Activated gamma-delta T cell treated with Interleukin-2 at 50 U/mL for 16 hours (primary cell): ENCODE measurements around the gene RPF1.
"Not testable (repeated sequence)": the region's sequence is repeated elsewhere in the genome, so short reads cannot be mapped to it uniquely, and the experiment has no call there.

Experiments
- DNase-seq: peaks from one replicate; pipeline ENCODE4 v3.0.0-alpha.2; 2020

RPF1 gene

DNA sequence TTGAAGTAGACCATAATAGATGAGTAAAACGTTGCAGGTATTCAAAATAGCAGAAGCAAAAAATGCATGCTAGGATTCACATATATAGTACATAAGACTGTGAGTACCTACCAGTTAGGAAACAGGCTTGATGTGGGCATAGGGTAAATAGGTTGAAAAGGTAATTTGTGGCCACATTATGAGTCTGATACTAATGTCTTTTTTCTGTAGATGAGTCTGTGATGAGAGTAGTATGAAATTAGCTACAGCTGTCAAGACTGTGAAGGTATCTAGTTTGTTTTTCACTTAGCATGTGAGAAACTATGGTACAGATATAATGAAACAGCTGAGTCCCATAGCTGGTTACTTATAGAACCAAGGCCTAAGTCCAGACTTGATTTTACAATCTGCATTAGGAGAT lies 14.7 kb downstream of the RPF1 start:
- DNase-seq, result no peak

DNA sequence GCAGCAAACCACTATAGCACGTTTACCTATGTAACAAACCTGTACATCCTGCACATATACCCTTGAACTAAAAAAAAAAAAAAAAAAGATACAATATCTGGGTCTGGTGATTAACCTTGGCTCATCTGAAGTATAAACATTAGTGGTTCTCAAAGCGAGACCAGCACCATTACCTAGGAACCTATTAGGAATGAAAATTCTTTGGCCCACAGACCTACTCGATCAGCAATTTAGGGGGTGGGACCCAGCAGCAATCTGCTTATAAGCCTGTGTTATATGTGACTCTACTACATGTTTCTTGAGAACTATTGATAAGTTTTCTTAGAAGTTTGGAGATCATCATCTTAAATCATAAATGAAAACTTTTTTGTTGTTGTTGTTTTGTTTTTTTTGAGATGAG lies 17.4 kb downstream of the RPF1 start:
- no peak for DNase-seq

DNA sequence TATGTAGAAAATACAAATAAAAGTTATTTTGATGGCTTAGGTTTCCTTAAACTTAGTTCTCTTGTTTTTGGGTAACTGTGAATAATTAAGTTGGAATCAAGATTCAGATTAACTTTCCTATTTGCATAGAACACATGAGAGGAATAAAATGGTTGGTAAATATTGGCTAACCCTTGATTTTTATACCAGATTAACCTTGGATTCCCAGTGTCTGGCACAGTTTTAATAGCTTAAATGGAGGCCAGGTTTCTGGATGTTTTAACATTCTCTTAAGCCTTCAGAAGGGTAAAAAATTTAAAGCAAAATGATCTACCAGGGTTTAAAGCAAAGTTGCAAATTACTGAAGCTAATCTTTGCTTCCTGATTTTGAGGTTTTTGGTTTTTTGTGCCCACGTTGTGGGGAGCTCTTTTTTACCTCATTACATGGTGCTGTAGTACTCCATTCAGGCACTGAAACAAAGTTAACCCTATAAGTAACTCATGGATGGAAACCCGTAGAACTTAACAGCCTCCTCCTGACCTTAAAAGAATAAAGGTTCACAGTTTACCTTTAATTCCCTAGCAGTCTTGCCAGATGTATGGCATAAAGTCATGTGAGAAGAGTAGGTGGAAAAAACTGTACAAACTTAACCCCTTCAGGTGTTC lies 18.7 kb downstream of the RPF1 start:
- DNase-seq, result no peak

DNA sequence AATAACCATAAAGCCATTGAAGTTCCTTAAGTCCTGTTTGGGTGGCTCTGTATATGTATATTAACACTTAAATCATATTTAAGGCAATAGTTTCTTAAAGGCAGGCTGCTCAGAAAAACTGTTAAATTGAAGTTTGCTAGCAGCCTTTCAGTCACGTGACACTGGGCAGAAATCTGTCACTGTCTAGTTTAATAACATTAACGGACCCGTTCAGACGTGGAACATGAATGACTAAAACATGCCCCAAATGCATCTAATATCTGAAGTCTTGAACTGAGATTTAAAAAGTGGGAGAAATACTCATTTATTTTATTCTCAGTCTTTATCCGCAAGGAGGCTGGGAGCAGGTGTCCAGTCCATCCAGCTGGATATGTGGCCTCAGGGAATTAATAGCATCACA lies 23.9 kb downstream of the RPF1 start:
- DNase-seq, result no peak

DNA sequence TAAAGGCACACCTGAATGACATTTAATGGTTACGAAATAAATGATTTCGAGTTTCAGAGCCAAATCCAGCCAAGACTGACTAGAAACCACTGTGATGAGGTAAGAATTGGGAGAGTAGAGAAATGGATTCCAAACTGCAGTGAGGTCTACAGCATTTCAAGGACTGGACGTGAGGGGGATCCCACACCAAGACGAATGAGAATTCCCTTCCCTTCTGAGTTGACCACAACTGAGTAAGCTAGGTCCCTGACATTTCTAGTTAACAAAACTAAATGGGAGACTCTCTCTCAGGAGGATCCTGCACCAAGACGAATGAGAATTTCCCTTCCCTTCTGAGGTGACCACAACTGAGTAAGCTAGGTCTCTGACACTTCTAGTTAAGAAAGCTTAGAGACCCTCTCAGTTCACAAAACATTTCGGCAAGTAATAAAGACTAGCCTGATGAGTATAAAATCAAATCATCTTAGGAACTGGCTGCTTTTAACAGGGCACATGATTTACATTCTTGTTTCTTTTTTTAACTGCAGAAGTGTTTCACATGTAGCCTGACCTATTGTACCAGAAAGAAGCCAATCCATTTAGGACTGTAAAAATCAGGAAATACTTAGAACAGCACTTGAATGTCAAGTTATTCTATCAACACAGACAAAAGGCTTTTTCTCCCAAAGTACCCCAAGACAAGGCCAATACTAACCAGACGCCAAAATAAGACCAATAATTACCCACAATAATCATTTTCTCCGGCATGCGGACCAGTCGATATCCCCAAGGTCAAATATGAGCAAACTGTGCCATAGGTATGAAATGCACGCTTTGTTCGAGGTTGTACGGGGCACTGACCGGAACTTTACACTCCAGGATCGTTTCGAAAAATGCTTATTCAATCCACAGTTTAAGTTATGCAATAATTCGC lies 25.8 kb downstream of the RPF1 start:
- DNase-seq, result no peak

DNA sequence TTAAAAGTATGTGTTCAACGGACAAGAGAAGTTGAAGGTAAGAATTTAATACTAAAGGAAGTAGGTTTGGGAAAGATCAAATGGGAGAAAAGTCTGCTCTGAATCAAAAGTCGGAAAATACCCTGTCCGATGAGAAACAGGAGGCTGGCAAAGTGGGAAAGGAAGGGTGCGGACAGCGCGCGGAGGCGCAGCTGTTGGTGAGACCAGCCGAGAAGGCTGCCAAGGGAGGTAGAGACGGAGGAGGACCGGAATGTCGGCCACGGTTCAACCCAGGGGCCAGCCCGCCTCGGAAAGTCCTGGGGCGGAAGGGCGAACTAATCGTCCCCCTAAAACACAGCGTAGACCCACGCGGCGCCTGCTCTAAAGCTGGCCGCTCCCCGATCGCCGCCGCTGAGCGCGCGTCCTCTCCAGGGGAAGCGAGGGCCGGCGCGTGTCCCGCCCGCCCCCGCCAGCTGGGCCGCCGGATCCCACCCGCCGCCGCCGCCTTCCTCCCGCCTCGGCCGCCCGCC lies 26.5 kb downstream of the RPF1 start:
- DNase-seq, result no peak

DNA sequence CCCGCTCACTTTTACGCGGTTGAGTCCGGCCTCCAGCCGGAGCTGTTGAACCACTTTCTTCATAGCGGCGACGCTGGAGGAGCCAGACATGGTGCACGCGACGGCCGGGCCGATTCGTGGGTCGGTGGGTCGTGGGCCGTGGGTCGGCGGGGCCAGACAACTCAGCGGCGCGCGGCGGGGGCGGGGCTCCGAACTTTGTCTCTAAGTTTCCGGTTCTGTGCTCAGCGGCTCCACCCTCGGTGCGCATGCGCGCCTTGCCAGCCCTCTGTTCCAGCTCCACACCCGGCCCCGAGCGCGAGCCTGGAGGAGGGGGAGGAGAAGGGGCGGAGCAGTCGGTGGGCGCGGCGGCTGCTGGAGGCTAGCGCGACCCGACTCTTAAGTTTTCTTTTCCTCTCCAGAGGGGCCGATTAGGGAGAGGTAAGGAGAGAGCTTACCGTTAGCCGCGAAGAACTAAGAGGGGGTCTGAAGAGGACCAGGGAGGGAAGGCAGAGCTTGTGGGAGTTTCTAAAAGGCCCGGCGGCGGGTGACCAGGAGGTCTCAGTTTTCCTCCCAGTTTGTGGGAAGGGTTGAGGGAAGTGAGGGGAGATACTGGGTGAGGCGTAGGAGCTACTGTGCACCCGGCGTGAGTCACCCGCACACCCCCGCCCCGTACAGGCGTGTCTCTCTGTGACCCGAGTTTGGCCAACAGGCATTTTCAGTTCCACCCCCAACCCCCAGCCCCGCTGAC lies 27.1 kb downstream of the RPF1 start, which contains the start of the genes GNG5 and SPATA1:
TSS of gene GNG5 (minus strand) at position 580 of the 727 bp plus-strand sequence. CDS start at position 90, 490 bp downstream.
TSS of gene SPATA1 (plus strand) at position 385 of the 727 bp plus-strand sequence. CDS start 9,974 bp downstream, outside the sequence.
- peak; percentile 98 for DNase-seq

DNA sequence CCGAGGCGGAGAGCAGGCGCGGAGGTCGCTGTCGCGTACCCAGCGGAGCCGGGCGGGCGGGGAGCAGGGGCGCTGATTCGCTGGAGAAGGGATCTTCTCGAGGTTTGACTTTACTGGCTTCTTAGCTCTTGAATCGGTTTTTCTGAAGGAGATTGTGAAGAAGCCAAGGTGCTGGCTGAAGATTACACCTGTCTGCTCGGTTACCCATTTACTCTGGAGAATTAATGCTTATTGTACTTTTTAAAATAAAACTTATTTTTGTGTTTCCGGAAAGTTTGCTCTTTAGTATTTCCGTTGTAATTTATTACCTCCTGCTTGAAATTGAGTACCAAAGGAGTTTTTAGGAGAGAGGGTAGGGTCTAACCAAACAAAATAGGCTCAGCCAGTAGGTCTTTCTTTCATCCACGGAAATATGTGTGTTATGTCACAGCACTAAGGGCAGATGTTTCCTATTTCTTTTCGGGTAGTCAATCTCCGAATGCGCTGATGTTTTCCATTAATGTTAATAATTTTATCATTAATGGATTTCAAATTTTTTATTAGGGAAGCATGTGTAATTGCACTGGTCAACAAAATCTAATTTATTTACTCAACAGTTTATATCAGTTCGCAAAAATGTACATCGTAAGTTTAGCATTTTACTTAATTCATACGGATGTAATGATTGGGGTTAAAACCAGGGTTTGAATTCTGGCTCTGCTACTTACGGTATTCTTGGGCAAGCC lies 27.8 kb downstream of the RPF1 start:
- DNase-seq, result no peak

DNA sequence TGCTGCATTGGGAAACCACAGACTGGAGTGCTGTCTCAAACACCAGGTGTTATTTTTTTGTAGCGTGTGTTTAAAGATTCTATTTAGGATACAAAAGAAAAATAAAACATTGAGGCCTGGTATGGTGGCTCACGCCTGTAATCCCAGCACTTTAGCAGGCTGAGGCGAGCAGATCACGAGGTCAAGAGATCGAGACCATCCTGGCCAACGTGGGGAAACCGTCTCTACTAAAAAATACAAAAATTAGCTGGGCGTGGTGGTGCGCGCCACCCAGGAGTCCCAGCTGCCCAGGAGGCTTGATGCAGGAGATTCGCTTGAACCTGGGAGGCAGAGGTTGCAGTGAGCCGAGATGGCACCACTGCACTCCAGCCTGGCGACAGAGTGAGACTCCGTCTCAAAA lies 28.8 kb downstream of the RPF1 start:
- DNase-seq, result not testable (repeated sequence)

DNA sequence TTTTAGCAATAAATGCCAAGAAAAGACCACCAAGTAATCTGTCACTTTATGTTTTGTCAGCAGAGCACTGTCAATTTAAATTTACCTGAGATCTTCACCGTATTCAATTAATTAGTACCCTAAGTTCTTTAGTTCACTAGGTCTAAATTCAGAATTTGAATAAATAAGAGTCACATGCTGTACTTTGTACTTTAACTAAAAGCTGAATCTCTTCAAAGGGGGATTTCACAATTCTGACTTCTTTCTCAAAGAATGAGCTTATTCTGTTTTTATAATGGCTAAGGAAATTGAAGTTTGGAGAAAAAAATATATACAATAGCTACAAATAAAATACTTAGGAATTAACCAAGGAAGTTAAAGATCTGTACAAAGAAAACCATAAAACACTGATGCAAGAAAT lies 29.4 kb downstream of the RPF1 start:
- DNase-seq, result no peak

DNA sequence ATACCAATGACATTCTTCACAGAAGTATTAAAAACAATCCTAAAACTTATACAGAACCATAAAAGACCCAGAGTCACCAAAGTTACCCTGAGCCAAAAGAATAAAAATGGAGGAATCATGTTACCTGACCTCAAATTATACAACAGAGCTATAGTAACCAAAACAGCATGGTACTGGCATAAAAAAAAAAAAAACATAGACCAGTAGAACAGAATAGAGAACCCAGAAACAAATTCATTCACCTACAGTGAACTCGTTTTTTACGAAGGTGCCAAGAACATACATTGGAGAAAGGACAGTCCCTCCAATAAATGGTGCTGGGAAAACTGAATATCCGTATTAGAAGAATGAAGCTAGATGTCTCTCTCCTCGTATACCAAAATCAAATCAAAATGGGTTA lies 30.0 kb downstream of the RPF1 start:
- DNase-seq, result no peak

DNA sequence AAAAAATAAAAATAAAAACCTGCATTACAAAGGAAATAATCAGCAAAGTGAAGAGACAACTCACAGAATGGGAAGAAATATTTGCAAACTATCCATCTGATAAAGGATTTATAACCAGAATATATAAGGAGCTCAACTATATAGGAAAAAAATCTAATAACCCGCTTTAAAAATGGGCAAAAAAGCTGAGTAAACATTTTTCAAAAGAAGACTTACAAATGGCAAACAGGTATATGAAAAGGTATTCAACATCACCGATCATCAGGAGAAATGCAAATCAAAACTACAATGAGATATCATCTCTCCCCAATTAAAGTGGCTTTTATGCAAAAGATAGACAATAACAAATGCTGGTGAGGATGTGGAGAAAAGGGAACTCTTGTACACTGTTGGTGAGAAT lies 31.1 kb downstream of the RPF1 start:
- no peak for DNase-seq

DNA sequence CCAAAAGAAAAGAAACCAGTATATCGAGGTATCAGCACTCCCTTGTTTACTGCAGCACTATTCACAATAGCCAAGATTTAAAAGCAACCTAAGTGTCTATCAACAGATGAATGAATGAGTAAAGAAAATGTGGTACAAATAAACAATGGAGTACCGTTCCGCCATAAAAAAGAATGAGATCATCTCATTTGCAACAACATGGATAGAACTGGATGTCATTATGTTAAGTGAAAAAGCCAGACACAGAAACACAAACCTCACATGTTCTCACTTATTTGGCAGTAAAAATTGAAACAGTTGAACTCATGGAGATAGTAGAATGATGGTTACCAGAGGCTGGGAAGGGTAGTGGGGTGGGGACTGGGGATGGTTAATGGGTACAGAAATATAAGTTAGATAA lies 31.6 kb downstream of the RPF1 start:
- no peak for DNase-seq

DNA sequence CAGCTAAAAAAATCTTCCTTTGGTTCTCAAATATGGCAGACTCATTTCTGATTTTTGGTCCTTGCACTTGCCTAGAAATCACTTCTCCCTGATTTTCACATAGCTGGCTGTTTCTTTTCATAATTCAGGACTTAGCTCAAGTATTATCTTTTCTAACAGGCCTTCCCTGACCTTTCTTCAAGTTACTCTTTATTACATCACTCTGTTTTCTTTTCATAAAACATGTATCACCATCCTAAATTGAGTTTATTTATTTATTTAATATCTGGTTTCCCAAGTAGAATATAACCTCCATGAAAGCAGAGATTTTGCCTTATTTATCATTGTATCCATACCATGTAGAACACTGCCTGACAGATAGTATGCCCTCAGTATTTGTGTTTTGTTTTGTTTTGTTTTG lies 45.5 kb downstream of the RPF1 start:
- DNase-seq, result no peak

DNA sequence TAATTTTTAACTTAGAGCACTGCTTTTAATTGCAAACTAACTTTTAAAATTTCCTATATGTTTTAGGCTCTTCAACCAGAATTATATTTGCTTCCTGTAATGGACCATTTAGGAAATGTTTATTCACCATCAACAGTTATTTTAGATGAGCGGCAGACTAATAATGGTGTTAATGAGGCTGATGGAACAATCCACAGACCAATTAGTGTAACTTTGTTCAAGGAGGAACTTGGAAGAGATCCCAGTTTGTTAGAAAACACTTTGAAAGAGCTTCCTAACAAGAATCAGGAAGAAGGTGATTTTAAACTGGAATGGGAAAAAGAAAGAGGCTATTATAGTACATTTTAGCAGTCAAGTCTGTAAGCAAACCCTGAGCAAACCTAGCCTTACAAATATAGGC lies 46.7 kb downstream of the RPF1 start:
- no peak for DNase-seq

DNA sequence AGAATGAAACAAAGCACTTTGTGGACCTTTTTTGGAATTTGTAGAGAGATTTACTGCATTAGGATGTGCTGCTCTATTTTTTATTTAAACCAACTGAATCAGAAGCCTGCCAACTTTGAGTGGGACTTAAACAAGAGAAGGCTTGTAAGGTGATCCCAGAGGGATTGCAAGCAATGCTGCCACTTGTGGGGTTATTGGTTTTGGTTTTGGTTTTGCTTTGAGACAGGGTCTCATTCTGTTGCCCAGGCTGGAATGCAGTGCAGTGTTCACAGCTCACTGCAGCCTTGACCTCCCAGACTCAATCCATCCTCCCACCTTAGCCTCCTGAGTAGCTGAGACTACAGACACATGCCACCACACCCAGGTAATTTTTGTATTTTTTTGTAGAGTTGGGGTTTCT lies 59.5 kb downstream of the RPF1 start:
- DNase-seq, result no peak

DNA sequence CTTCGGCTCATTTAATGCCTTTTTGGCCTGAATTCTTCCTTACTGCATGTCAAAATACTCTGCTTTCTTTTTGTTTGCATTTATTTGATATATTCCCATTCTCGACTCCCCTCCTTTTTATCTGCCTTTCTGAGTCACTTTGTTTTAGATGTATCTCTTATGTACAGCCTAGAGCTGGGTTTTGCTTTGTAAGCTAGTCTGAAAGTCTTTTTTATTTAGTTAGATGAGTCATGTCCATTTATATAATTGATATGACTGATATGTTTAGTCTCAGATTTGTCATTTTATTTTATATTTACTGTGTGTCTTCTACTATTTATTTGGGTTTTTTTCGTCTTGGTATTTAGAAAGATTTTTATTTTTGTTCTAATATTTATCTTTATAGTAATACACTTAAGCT lies 60.9 kb downstream of the RPF1 start:
- no peak for DNase-seq

DNA sequence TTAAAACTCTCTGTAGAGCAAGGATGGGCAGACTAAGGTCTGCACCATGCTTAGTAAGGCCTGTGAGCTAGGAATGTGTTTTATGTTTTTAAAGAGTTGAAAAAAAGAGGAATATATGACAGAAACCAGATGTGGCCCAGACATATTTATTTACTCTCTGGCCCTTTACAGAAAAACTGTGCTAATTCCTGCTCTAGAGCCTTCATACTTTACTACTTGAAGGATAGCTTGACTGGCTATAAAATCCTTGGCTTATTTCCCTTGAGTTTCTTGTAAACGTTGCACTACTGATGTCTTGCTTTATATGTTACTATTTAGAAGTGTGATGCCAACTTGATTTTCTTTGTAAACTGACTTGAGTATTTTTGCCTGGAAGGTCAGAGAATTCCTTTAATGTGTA lies 61.7 kb downstream of the RPF1 start:
- no peak for DNase-seq

DNA sequence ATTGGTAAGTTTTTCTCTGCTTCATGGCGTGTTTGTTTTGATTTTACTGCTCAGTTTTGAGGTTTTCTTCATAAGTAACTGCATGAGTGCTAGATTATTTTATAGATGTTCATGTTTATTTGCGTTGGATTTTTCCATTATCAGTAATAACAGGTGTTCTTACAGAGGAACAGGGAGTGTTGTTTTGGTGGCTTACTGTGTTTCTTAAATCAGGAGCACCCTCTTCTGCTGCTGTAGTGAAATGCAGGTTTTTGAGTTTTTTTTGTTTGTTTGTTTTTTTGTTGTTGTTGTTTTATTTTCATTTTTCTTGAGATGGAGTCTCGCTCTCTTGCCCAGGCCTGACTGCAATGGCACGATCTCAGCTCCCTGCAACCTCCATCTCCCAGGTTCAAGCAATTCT lies 62.6 kb downstream of the RPF1 start:
- DNase-seq, result no peak
